Adrenal gland (tissue), 12 donors: ENCODE measurements around the gene C6orf163. TPM values are rescaled to one million over a fixed set of nuclear protein-coding genes. Genes with fewer than 3 reads are reported as not detected.

ENCODE experiments used
- DNase-seq, 7 donors: peaks; one replicate each; pipeline ENCODE4 v3.0.0-alpha.2; 2019 to 2020
- H3K27ac ChIP-seq, 5 donors: fragments of 200-600 bp; sonication (generic) in 4 of 5; 1 replicate in 3 of 5; 2 replicates in 2 of 5; pipeline versions ENCODE4 v1.5.1 to v1.8.0; 2016 to 2020; ENCODE audit warnings: mild to moderate bottlenecking in 1 of 5
- H3K27me3 ChIP-seq: fragments of 200-600 bp; 2 replicates; pipeline ENCODE4 v1.8.0; 2021
- H3K36me3 ChIP-seq, 2 donors: fragments of 200-600 bp; replicated peaks in 1 of 2; 1 replicate in 1 of 2; 2 replicates in 1 of 2; pipeline versions ENCODE4 v1.5.1 to v1.8.0; 2018 to 2022
- H3K4me1 ChIP-seq, 2 donors: fragments of 200-600 bp; replicated peaks in 1 of 2; 1 replicate in 1 of 2; 2 replicates in 1 of 2; pipeline versions ENCODE4 v1.5.1 to v1.8.0; 2018 to 2021
- H3K4me3 ChIP-seq, 4 donors: fragments of 200-600 bp; sonication (generic) in 3 of 4; one replicate each; pipeline ENCODE4 v1.5.1; 2016 to 2018
- H3K9me3 ChIP-seq, 3 donors: fragments of 200-600 bp; sonication (generic) in 1 of 3; replicated peaks in 1 of 3; 1 replicate in 2 of 3; 2 replicates in 1 of 3; pipeline versions ENCODE4 v1.5.1 to v1.8.0; 2016 to 2021
- CTCF ChIP-seq, 6 experiments: fragments of 450-650 bp in 4 of 6; fragments of 200-600 bp in 2 of 6; sonication (generic) in 1 of 6; IDR thresholded peaks; 1 replicate in 5 of 6; 2 replicates in 1 of 6; pipeline versions ENCODE4 v1.5.1 to v1.8.0; 2016 to 2021; ENCODE audit warnings: antibody characterized with exemption in 6 of 6, mild to moderate bottlenecking in 2 of 6, moderate library complexity in 1 of 6
- POLR2A ChIP-seq, 2 donors: fragments of 450-650 bp; IDR thresholded peaks; one replicate each; pipeline ENCODE4 v1.6.1; 2017; ENCODE audit warnings: antibody characterized with exemption in 2 of 2, mild to moderate bottlenecking in 2 of 2, moderate library complexity in 1 of 2
- WGBS, 4 donors: extraction: QIAGEN DNeasy Blood & Tissue Kit in 2 of 4; methylation state at CpG; one replicate each; pipeline versions ENCODE4 v1.1.5 to v1.1.7; 2013 to 2017; 5-methylcytosine and 5-hydroxymethylcytosine counted together
- intact Hi-C, 2 donors: fragments of 100-400 bp; cut with DNase I; formaldehyde crosslinking; loops; one replicate each; pipeline versions ENCODE4 v1.14.1 to v1.15.0; 2022 to 2023
- polyA plus RNA-seq, 3 donors: library from polyadenylated mRNA; stranded (reverse); fragments of 200-250 nt in 2 of 3; fragments of 350-450 nt in 1 of 3; fragmentation: Illumina TruSeq in 1 of 3; extraction: RNeasy Lipid Tissue Mini Kit (QIAGEN cat#74804) in 1 of 3; gene quantifications; one replicate each; pipeline ENCODE4 v1.2.3, GENCODE V29; 2013 to 2014
- total RNA-seq, 9 donors: library from RNA; depleted of rRNA in 4 of 9; stranded (reverse); fragments of >200 nt in 4 of 9; fragments of 120-200 nt in 1 of 9; fragmentation: NEBNext Ultra II Directional in 1 of 9; extraction: Animal tissue kit (Norgen Biotek cat#: 25700) in 1 of 9; gene quantifications; one replicate each; pipeline versions ENCODE4 v1.1.0 to v1.2.4, GENCODE V29; 2013 to 2023
- donor health status: healthy with polysubstance abuse.
- donor health status: Bipolar disorder and iron deficiency.
- donor health status: DM: yes; HTN: yes; CAD: no.
- donor health status: DM: no; HTN: no; CAD: no.
- donor health status: DM: no; HTN: no; CAD: no.
- donor health status: DM: yes; HTN: yes; CAD: no.

C6orf163 gene
- total and polyA plus RNA-seq, 12 donors: 0.55 to 20.4 (median 2.8) TPM; not detected in 1

- WGBS, 4 donors: 67 to 74% (median 73%) methylated on average over 3 of the region's 3 CpGs
- no peak for DNase-seq
- intact Hi-C loops: no loop called here
- Histone ChIP-seq H3K4me1 (peaks cover 6 to 10% of the 10 kb centered on the region in 2 donors), H3K27ac (no peak overlapping the region), H3K9me3 (no peaks in the 10 kb centered on the region), H3K36me3 (no peaks in the 10 kb centered on the region), H3K27me3 (no peaks in the 10 kb centered on the region), H3K4me3 (no peak overlapping the region)
- no peak for TF ChIP-seq CTCF (IDR thresholded peaks at IDR 0.05)
Measured at GRCh38 chr6:87346700-87347099, 2.1 kb downstream of the C6orf163 start.

GRCh38 chr6:87349896-87350295 lies 5.3 kb downstream of the C6orf163 start:
- WGBS, 4 donors: 91 to 100% (median 96%) methylated on average over 2 of the region's 2 CpGs
- no peaks in the 10 kb centered on the region for H3K36me3 ChIP-seq
- no peaks in the 10 kb centered on the region for H3K9me3 ChIP-seq
- intact Hi-C loops: no loop called here
- TF ChIP-seq CTCF (IDR thresholded peaks at IDR 0.05) (no peak), POLR2A (IDR thresholded peaks at IDR 0.05) (no peak)
- no peaks in the 10 kb centered on the region for H3K4me1 ChIP-seq
- DNase-seq: no peak
- no peak overlapping the region for H3K27ac ChIP-seq
- H3K4me3 ChIP-seq: no peak overlapping the region
- no peaks in the 10 kb centered on the region for H3K27me3 ChIP-seq

GRCh38 chr6:87350516-87350915 lies 5.9 kb downstream of the C6orf163 start:
- Histone ChIP-seq H3K4me1 (no peaks in the 10 kb centered on the region), H3K36me3 (no peaks in the 10 kb centered on the region), H3K4me3 (no peak overlapping the region), H3K27ac (no peak overlapping the region), H3K27me3 (no peaks in the 10 kb centered on the region), H3K9me3 (no peaks in the 10 kb centered on the region)
- no peak for DNase-seq
- intact Hi-C loops: no loop called here
- TF ChIP-seq CTCF (IDR thresholded peaks at IDR 0.05): no peak
- TF ChIP-seq POLR2A (IDR thresholded peaks at IDR 0.05): no peak

- Histone ChIP-seq H3K27me3 (no peaks in the 10 kb centered on the region), H3K9me3 (no peaks in the 10 kb centered on the region), H3K27ac (no peak overlapping the region), H3K4me1 (no peaks in the 10 kb centered on the region), H3K4me3 (no peak overlapping the region), H3K36me3 (no peaks in the 10 kb centered on the region)
- TF ChIP-seq POLR2A (IDR thresholded peaks at IDR 0.05): no peak
- no peak for TF ChIP-seq CTCF (IDR thresholded peaks at IDR 0.05)
- WGBS, 4 donors: 97 to 100% (median 100%) methylated on average over 1 of the region's 1 CpG
- no peak for DNase-seq
- intact Hi-C loops: no loop called here
Measured at GRCh38 chr6:87351583-87351982, 7.0 kb downstream of the C6orf163 start.
